GM21390 (cell line): ENCODE measurements around the gene WFDC12.

Source experiments
- ATAC-seq: cut with Tn5 transposase; IDR thresholded peaks from one replicate; pipeline ENCODE4 v1.9.1; 2021; ENCODE audit not compliant: unreplicated experiment

The WFDC12 gene

DNA sequence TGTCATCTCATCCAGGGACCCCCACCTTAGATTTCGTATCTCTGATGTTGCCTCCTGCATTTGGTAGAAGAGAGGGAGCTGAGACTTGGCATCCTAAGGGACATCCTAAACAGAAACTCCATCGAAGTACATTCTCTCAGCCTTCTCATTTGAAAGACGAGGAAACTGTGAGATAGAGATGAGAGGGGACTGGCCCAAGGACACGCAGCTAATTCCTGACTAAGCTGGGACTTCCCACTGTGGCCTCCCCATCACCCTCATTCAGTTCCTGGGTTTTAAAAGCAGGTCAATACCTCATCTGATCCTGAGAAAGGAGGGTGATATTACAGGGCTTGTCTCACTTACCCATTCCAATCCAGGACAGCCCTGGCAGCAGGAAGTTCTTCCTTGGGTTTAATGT, 8.4 kb downstream of the WFDC12 start:
- ATAC-seq = no peak

DNA sequence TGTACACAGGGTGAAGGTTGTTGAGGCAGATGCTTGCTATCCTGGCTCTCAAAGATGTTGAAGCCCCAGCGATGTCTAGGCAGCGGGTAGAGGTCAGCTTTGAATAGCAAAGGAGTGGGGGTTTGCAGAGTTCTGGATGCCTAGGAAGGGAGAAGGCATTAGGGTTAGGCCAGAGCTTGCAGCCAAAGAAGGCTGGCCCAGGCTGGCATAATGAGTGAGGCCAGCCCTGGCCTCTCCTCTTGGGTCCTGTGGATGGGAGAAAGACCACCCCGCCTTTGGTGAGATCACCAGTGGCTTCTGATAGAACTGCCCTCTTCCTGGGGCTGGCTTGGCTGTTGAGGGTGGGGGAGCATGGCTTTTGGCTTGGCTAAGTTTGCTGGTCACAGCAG, 8.9 kb downstream of the WFDC12 start:
- no peak for ATAC-seq

DNA sequence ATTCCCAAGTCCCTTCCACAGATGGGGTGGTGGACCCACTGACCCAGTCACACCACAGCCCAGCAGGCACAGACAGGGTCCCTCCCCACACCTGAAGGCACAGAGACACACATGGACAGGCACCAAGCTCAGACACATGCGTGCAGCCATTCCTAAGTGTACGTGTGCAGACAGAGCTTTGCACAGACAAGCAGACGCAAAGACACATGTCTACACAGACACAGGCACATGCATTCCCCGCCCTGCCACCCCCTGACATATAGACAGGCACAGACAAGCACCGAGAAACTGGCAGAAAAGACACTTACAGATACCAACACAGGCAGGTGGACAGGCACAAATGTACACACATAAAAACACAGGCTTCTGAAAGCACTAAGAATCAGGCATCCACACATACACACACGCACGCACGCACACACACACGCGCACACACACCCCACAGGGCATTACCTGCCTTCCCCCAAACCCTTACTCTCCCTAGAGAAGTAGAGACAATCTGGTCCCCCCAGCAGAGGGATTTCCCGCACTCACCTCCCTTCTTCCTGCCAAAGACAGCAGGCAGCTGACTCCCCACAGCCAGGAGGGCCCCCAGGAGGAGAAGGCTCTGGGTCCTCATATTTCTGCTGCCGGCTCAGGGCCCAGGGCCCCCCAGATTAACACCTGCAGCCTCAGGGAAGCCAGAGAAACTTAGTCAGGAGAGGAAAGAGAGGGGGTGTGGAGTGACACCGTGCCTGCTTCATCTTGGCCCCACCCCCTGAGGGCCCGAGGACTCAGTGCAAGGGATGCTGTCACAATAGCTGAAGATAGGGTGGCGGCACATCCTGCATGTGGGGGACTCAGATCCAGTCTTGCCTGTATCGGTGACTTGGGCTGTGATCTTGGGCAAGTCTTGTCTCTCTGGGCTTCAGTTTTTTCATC, 9.5 kb downstream of the WFDC12 start, which contains the start of gene WFDC5:
Gene WFDC5 (minus strand): TSS at position 710 of the 921 bp plus-strand sequence. CDS start 91 bp downstream, at position 619.
- no peak for ATAC-seq

DNA sequence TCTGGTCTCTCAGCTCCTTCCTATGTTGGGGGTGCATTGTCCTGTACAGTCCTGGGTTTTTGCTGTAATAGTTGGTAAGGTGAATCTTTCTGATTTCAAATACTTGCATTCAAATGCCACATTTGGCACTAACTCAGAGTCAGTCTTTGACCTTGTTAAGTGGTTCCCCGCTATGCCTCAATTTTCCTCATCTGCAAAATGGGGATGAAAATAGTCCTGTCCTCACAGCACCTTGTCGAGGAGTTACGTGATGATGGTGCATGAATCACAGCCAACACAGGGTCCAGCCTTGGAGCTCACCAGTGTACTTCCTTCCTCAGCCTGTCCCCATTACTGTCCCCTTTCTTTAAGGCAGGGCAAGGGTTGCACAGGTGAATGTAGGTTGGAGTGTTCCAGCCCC, 10.4 kb downstream of the WFDC12 start:
- no peak for ATAC-seq

DNA sequence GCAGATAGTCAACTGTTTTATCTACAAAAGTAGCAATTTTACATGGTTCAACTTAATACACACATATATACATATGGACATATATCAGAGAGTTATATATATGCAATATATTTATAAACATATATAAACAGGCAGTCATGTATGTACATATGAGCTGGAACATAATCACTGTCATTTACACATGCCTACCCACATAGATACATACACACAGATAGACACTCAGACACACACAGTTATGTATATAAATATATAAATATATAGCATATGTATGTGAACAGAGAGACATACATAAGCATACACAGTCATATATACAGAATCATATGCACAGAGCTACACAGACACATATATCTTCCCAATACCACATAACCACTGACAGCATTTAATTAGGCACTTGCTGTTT, 11.5 kb downstream of the WFDC12 start:
- no peak for ATAC-seq

DNA sequence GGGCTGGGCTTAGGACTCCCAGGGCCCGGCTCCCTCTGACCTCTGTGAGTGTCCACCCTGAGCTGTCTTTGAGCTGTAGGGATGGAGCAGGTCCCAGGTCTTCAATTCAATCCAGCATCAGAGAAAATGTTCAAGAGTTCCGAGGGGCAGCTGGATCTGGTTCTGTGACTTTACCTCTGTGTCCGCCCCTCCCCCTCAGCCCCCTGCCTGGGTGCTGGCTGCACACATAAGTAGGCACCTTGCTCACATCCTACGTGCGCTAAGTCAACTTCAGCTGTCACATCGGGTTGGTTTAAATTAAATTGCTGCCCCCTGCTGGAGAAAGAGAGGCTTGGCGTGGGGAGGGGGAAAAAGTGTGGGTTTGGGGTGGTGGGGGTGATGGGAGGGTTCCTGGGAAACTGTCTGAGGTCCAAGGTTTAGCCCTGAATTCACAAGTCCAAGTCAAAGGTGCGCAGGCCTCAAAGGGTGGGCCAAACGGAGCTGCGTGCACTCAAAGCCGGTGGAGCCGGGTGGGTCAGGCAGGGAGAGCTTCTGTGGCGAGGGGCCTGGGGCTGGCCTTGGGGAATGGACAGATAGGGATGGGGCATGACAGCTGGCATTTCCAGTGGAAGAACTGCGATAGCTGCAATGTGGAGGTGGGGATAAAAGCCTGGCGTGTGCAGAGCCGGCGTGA, 12.3 kb downstream of the WFDC12 start:
- ATAC-seq = no peak

DNA sequence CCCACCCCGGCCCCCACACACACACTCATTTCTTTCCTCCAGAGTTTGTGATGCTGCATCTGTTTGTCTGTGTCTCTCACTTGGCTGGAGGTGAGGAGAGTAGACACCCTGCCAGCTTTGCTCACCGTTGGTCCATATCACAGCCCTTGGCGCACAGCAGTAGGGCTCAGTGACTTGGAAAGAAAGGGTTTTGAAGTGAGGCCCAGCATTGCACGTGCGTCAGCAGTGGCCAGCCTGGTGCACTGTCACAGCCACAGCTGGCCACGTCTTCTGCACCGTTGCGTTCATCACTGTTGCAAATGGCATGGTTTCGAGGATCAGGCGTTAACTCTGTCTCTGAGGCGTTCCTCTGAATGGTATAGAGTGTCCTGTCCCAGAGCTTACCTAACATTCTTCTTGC, 13.0 kb downstream of the WFDC12 start:
- ATAC-seq = no peak

DNA sequence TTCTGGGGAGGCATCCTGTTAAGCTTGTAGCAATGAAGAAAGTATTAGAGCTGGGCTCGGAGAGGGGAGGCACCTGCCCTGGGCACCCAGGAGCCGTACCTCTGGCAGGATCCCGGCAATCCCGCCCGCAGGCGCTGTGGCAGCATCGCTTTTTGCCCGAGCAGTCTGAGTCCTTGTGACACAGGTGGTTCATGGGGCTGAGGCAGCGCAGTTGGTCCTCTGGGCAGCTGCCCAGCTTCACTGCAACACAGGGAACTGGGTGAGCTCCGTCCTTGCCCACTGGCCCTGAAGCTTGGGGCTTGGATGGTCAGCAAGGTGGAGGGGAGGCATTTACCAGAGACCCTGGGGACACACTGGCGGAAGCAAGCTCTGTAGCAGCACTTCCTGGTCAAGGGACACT, 14.0 kb downstream of the WFDC12 start:
- no peak for ATAC-seq

DNA sequence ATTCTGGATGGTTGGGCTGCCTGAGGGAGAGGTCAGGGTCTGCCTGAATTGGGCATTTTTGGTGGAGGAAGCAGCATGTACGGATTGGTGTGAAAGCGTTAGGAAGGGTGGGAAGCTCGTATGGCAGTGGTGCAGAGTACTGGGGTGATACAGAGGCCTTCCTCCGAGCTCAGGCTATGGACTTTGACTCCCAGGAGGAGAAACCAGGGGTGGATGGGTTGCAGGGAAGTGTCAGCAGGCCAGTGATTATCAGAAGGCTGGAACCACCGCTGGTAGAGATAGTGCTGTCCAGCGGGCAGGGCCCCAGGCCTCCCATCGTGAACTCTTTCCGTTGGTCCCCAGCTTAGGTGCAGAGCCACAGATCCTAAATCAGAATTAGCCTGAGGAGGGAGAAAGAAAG, 14.6 kb downstream of the WFDC12 start:
- no peak for ATAC-seq

DNA sequence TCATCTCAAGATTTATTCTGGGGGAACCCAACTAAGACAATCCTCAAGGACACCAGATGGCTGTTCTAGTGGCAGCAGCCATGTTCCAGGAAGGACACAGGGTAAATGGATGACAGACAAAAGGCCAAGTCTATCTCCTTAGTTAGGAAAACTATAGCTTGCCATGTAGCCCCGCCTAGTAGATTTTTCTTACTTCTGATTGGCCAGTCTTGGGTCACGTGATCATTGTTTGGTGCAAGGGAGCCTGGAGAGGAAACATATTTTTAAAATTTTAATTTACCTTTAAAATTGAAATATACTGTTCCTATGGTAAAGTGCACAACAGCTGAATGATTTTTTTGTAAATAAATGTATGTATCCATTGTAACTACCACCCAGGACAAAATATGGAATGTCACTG, 18.9 kb downstream of the WFDC12 start:
- ATAC-seq = no peak

DNA sequence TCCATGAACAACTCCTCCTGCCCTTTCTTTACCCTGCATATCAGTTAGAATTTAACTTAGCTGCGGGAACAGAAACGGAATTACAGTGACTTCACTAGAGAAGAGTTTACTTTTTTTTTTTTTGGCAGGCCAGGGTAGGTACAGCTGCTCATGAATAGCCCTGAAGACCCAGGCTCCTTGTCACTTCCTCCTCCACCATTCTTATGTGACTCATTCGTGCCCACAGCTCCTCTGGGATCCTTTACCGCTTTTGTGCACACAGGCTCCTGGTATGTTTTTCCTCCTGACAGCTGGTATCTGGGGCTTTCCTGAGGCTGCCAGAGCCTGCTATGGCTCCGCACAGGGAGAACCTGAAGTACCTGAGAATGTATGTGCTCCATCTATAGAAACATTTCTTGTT, 19.5 kb downstream of the WFDC12 start:
- ATAC-seq = no peak

DNA sequence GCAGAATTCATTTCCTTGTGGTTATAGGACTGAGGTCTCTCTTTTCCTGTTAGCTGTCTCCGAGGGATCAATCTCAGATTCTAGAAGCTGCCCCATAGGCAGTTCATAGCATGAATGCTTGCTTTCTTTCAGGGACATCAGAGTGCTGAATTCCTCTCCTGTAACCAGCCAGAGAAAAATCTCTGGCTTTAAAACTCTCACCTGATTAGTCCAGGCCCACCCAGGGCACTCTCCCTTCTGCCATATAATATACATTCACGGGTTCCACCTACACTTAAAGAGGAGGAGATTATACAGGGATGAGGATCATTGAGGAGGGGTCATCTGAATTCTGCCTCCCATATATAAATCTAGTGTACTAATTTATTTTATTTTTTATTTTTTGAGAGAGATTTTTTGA, 21.2 kb downstream of the WFDC12 start:
- no peak for ATAC-seq

DNA sequence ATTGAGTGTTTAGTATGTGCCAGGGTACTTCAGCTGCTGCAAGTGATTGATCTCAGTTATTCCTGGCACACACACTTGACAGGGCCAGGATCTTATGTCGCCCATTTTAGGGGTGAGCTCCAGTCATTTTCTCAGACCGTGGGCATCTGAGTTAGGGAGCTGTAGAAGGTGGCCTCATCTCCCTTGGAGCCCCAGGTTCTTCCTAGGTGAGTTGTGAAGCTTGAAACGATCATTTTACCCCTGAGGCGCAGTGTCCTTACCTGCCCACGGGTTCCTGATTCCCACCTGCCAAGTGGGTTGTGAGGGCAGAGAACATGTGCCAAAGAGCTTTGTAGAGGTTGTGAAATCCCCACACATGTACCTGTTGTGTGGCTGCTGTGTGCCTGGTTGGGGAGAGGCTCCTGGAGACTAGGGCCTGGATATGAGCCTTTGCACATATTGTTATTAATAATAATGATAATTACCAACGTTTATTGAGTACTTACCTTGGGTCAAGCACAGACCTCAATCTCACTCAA, 22.9 kb downstream of the WFDC12 start:
- ATAC-seq = no peak

DNA sequence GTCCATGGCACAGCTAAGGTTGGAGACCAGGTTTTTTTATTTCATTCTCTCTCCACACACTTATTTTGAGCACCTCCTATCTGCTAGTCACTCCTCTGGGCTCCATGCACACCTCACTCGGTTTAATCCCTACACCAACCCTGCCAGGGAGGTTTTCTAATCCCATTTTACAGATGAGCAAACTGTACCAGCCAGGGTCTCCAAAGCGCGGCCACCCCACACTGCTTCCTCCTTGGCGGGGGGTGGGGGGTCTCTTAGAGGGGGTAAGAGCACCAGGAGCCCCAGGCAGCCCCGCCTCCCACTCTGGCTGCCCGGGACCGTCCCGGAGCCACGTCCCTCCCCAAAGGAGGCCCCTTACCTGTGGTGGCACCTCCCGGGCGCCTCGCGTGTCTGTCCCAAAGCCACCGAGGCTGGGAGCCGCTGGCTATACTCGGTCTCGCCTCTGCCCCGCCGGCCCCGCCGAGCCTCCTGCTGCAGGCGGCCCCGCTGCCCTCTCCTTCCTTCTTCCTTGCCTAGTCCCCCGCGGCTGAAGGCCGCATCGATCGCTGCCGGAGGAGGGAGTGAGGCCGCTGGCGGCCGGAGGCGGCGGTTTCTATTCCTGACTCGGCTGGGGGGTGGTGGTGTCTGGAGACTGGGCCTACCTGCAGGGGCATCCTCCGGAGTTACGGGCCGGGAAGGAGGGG, 23.6 kb downstream of the WFDC12 start, which contains the start of gene KCNS1:
Gene KCNS1 (minus strand): TSS at position 565 of the 683 bp plus-strand sequence. CDS start 1,891 bp downstream, outside the sequence.
- ATAC-seq = no peak

DNA sequence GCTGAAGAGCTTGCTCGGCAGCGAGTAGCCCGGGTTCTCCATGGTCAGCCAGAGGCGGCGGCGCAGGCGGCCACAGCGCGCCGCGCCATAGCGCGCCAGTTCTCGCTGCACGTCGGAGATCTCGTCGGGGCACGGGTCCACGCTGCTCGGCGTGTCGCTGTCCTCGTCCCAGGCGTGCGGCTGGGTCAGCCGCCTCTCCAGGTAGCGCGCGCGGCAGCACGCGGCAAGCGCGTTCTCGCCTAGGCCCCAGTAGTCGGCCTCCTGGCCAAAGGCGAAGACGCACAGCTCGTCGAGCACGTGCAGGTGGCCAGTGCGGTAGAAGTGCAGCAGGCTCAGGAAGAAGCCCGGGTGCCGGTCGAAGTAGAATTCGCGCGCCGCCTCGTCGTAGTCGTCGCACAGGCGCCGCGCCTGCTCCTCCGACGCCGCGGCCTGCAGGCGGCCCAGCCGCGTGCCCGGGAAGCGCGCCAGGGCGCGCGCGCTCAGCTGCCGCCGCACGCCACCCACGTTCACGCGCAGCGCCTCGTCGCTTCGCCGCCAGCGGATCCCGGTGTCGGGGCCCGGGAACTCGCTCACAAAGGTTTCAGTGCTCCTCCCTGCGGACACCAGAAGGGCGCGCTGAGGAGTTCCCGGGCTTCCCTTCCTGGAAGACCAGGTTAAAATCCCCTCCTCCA, 26.0 kb downstream of the WFDC12 start:
- no peak for ATAC-seq

DNA sequence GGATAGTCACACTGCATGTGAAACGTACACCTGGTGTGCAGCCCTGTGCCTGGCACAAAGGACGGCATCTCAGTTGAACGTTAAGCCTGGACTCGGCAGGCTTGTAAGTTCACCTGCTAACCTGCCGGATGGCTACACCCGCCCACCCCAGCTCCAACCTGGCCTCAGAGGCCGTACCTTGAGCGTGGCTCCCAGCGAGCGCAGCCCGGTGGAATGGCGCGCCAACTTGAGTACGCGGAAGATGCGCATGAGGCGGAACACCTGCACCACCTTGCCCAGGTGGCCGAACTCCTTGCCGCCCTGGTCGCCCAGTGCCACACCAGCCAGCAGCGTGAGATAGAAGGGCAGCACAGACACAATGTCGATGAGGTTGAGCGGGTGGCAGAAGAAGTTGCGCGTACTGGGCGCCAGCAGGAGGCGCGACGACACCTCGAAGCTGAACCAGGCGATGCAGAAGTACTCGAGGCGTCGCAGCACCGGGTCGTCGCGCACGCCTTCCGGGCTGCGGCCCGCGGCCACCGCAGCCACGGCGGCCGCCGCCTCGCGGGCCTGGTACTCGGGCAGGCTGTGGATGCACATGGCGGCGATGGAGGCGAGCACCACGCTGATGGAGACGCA, 26.7 kb downstream of the WFDC12 start:
- ATAC-seq = no peak

DNA sequence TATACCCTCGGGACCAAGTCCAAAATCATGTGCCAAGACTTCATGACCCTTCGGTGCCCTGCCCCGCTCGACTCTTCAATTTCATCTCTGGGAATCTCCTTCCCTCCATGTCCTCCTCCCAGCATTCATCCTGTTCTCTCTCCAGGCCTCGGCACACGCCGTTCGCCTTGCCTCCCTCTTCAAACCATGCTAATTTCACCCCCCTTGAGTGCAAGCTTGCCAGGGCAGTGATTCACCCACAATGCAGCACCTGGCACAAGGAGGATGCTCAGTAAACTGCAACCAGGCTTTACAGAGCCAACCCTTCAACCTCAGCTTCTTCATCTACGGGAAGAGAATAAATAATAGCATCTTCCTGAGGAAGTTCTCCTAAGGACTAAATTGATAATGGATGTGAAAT, 27.5 kb downstream of the WFDC12 start:
- ATAC-seq = no peak

DNA sequence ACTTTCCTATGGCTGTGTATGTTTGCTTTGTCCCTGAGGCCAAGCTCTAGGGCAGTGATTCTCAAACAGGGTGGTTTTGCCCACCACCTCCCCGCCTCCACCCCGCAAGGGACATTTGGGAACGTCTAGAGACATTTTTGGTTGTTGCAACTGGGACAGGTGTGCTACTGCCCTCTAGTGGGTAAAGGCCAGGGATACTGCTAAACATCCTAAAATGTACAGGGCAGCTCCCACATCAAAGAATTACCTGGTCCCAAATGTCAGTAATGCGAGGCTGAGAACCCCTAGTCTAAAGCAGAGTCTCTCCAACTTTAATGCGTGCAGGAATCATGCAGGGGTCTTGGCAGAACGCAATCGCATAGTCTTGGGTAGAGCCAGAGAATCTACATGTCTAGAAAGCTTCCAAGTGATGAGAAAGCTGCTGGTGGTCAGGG, 28.4 kb downstream of the WFDC12 start:
- no peak for ATAC-seq

DNA sequence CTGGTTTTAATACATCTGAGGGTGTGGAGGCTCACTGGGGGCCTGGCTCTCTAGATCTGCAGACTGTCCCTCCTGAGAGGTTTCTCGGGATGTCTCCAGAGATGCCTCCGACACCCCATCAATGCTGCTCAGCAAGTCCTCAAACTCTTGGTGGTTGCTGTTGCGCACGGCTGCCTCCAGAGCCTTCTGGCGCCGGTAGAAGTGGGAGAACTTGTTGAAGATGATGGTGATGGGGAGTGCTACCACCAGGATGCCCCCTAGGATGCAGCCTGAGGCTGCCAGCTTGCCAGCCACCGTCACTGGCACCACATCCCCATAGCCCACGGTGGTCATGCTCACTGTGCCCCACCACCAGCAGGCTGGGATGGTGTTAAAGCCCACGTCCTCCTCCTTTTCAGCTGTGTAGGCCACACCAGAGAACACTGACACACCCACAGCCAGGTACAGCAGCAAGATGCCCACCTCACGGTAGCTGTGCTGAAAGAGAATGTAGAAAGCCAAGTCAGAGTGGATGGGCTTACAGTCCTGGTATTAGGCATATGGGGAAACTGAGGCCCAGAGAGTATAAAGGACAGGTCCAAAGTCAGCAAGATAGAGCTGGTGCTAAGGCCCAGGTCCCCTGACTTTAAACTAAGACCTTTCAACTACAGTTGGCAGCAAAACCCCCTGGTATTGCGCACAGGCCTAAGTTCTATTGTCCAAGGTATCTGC, 29.2 kb downstream of the WFDC12 start:
- no peak for ATAC-seq

DNA sequence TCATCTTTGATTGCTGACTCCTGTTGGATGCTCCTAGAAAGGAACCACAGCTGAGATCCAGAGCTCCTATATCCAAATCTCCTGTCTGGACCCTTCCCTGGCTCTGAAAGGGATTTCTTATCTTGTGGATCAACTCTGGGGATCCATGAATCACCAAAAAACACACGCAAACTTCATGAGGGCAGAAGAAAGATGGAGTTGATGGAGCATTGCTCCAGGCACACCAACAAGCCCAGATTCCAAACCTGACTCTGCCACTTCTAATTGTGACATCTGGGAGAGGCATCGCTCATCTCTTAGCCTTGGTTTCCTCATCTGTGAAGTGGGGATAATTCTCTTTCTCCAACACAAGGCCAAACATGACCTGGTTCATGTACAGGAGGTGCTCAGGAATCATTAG, 30.1 kb downstream of the WFDC12 start:
- ATAC-seq = no peak
